K562 (cell line): ENCODE measurements around the gene RPP14.

Source experiments
- RCOR1 ChIP-seq, 2 experiments: IDR thresholded peaks; 2 replicates each; pipeline ENCODE4 v1.6.1; 2012; ENCODE audit warnings: low read depth in 2 of 2, low read length in 2 of 2, borderline replicate concordance in 1 of 2, improper control_type of control experiment in 1 of 2
- TEAD2 ChIP-seq: fragments of 450-650 bp; IDR thresholded peaks from 2 replicates; pipeline ENCODE4 v1.6.1; 2016; ENCODE audit warnings: missing genetic modification characterization, control low read depth, missing compliant biosample characterization
- ZKSCAN1 ChIP-seq: fragments of 150-350 bp; IDR thresholded peaks from 2 replicates; pipeline ENCODE4 v1.6.1; 2016; ENCODE audit warnings: low read depth, low read length
- TF ChIP-seq, protein P1 (sequence below): sonication (generic); formaldehyde crosslinking; IDR thresholded peaks from 2 replicates; pipeline ENCODE4 v1.5.0; 2020; ENCODE audit warnings: missing genetic modification reagents
- TF ChIP-seq, protein P2 (sequence below), 3 experiments: IDR thresholded peaks in 2 of 3; conservative IDR thresholded peaks in 1 of 3; 2 replicates each; pipeline ENCODE4 v1.5.1; 2011 to 2012; ENCODE audit warnings: low read length in 3 of 3, mild to moderate bottlenecking in 3 of 3, control low read depth in 2 of 3, improper control_type of control experiment in 1 of 3, inconsistent platforms in 1 of 3, low read depth in 1 of 3, mixed read lengths in 1 of 3, moderate library complexity in 1 of 3; ENCODE audit not compliant: insufficient read depth in 2 of 3
- TF ChIP-seq, protein P3 (sequence below), 2 experiments: IDR thresholded peaks in 1 of 2; conservative IDR thresholded peaks in 1 of 2; 2 replicates each; pipeline ENCODE4 v1.6.1; 2016; ENCODE audit warnings: low read depth in 2 of 2, mild to moderate bottlenecking in 1 of 2, missing compliant biosample characterization in 1 of 2, missing genetic modification characterization in 1 of 2, moderate library complexity in 1 of 2

DNA sequence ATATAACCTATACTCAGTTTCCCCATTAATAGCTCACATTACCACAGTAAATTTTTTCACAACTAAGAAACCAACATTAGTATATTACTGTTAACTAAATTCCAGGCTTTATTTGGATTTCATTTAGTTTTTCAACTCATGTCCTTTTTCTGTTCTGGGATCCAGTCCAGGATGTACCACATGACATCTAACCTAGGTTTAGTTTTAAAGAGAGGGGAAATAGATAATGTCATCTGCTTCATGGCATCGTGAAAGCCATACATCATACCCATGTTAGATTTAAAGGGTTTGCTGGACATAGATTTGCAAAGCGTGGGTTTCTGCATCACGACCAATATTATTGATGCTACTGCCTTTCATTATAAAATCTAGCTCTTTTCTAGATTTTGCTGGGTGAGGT, 33.2 kb upstream of the RPP14 start:
- TF ChIP-seq, protein P1, sequence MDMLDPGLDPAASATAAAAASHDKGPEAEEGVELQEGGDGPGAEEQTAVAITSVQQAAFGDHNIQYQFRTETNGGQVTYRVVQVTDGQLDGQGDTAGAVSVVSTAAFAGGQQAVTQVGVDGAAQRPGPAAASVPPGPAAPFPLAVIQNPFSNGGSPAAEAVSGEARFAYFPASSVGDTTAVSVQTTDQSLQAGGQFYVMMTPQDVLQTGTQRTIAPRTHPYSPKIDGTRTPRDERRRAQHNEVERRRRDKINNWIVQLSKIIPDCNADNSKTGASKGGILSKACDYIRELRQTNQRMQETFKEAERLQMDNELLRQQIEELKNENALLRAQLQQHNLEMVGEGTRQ (CRISPR knock-in tag): no peak
- TF ChIP-seq TEAD2 (tag) (no peak), RCOR1 (IDR thresholded peaks at IDR 0.05; ENCODE audit: borderline replicate concordance in 1 of 2, low read depth in 2 of 2, low read length in 2 of 2) (no peak), ZKSCAN1 (no peak)
- TF ChIP-seq, protein P2, sequence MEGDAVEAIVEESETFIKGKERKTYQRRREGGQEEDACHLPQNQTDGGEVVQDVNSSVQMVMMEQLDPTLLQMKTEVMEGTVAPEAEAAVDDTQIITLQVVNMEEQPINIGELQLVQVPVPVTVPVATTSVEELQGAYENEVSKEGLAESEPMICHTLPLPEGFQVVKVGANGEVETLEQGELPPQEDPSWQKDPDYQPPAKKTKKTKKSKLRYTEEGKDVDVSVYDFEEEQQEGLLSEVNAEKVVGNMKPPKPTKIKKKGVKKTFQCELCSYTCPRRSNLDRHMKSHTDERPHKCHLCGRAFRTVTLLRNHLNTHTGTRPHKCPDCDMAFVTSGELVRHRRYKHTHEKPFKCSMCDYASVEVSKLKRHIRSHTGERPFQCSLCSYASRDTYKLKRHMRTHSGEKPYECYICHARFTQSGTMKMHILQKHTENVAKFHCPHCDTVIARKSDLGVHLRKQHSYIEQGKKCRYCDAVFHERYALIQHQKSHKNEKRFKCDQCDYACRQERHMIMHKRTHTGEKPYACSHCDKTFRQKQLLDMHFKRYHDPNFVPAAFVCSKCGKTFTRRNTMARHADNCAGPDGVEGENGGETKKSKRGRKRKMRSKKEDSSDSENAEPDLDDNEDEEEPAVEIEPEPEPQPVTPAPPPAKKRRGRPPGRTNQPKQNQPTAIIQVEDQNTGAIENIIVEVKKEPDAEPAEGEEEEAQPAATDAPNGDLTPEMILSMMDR (IDR thresholded peaks at IDR 0.05 in 2 of 3, conservative IDR thresholded peaks at IDR 0.05 in 1 of 3; ENCODE audit: insufficient read depth in 2 of 3, low read depth in 1 of 3, low read length in 3 of 3): no peak
- TF ChIP-seq, protein P3, sequence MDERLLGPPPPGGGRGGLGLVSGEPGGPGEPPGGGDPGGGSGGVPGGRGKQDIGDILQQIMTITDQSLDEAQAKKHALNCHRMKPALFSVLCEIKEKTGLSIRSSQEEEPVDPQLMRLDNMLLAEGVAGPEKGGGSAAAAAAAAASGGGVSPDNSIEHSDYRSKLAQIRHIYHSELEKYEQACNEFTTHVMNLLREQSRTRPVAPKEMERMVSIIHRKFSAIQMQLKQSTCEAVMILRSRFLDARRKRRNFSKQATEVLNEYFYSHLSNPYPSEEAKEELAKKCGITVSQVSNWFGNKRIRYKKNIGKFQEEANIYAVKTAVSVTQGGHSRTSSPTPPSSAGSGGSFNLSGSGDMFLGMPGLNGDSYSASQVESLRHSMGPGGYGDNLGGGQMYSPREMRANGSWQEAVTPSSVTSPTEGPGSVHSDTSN (CRISPR knock-in tag; IDR thresholded peaks at IDR 0.05; ENCODE audit: low read depth): no peak
- TF ChIP-seq, protein P3 (tag; conservative IDR thresholded peaks at IDR 0.05; ENCODE audit: low read depth): no peak
